Neural progenitor cell (in vitro differentiated cells): ENCODE measurements around the gene GRM8.

Source experiments
- CTCF ChIP-seq: fragments of 200-600 bp; sonication (generic); IDR thresholded peaks from 2 replicates; pipeline ENCODE4 v1.5.1; 2017; ENCODE audit warnings: antibody characterized with exemption, mild to moderate bottlenecking
- EZH2phosphoT487 ChIP-seq: fragments of 200-600 bp; sonication (generic); IDR thresholded peaks from 2 replicates; pipeline ENCODE4 v1.6.1; 2017; ENCODE audit warnings: antibody characterized with exemption

- TF ChIP-seq CTCF: peak; percentile 69
- TF ChIP-seq EZH2phosphoT487: no peak
Measured at GRCh38 chr7:126608339-126608776, 644.4 kb downstream of the GRM8 start.
